Right forelimb (tissue), 1 donor: ENCODE results near the gene CTDNEP1.
A peak's percentile ranks its signal among the peaks of the same experiment; 100 is the strongest.

ENCODE experiments used
- DNase-seq: peaks from one replicate; pipeline ENCODE4 v3.0.0-alpha.2; 2018

CTDNEP1 gene

DNA sequence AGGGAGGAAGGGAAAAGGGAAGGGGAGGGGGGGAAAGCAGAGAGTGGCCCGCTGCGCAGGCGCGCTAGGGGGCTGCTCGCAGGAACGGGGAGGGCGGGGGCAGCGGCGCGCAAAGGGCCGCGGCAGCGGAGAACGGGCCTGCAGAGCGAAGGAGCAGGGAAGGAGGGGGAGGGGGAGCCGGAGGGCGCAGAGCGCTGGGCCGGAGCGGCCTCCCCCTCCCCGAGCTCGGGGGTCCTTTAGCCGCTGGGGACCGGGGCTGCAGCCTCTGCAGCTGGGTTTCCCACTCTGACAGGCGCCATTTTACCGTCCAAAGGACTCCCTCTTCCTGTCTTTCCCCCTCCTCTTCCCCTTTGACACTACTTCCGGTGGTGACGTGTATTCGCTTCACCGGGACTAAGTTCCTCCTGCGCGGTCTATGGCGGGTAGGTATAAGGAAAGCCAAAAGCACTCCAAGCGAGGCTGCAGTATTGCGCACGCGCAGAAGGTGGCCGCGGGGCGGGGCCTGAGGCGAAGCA lies at the start of gene CTDNEP1:
Gene CTDNEP1 (minus strand): TSS at position 74 of the 515 bp plus-strand sequence. CDS start 438 bp downstream, outside the sequence.
- no peak for DNase-seq

DNA sequence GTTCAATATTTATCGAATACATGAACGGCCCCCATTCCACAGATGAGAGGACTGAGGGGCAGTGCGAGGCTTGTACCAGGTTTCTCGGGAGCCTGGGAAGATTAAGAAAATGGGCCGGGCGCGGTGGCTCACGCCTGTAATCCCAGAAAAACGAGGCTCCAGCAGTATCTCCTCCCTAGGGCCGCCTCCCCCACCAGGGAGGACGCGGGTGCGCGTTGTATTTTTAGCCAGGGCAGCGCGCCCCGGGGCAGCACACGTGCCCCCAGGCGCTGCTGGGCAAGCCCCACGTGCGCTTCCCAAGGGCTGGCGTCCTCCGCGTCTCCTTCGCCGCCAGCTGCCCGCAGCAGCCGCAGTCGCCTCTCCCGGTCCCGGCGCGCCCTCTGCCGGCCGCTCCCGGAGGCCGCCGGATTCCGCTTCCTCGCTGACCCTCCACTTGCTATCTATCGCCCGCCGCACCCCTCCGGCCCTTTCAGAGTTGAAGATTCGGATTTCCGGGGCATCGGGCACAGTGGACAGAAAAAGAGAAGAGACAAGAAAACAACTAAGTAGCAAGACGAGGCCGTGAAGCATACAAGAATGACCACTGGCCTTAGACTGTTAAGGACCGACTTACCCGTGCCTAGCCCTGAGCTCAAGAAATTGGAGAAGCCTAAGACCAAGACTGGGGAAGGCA lies 44.8 kb upstream of the CTDNEP1 start:
- DNase-seq, result peak; percentile 89

DNA sequence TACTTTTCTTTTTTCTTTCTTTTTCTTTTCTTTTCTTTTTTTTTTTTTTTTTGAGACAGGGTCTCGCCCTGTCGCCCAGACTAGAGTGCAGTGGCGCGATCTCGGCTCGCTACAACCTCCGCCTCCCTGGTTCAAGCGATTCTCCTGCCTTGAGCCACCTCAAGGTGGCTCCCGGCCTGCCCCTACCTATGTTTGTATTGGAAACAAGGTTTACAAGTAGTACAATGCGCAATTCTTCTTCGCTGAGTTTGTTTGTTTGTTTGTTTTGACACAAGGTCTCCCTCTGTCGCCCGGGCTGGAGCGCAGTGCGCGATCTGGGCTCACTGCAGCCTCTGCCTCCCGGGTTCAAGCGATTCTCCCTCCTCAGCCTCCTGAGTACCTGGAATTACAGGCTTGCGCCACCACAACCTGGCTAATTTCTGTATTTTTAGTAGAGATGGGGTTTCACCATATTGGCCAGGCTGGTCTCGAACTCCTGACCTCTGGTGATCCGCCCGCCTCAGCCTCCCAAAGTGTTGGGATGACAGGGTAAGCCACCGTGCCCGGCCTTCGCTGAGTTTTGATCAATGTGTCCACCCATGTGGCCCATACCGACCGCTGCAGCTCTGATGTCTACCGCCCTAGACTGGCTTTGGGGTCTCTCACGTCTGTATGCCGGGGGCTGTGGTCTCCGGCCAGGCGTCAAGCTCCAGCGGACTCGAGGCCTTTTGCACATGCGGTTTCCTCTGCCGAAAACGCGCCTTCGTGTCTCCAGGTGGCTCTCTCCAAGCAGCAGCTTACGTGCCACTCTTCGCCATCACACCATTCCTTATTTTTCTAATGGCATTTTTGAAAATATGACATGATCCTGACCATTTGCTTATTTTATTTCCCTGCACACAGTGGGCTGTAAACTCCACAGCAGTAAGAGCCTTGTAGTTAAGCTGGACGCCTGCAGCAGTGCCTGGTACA lies 44.0 kb upstream of the CTDNEP1 start:
- no peak for DNase-seq

DNA sequence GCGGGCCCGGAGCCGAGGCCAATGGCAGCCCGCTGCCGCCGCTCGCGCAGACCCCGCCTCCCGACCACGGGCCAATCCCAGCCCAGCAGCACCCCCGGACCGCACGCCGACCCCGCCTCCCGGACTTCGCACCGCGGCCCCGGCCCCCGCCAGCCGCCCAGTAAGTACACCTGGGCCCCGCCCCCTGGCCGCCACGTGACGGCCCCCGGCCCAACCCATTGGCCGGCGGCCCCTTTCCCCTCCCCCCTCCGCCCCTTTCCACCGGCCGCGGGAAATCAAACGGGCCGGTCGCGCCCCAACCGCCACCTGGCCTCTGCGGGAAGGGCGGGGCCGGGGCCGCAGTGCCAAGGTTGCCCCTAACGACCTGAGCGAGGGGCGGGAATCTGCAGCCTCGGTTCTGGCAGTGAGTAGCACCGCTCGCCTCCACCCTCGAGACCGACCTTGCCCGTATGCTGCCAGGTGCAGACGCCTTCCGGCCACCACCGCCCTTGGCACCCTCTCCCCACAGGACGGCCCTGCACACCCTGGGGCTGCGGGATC lies 43.1 kb upstream of the CTDNEP1 start, which contains the start of gene YBX2:
Gene YBX2 (minus strand): TSS at position 26 of the 540 bp plus-strand sequence. CDS start 139 bp downstream, outside the sequence.
- no peak for DNase-seq

DNA sequence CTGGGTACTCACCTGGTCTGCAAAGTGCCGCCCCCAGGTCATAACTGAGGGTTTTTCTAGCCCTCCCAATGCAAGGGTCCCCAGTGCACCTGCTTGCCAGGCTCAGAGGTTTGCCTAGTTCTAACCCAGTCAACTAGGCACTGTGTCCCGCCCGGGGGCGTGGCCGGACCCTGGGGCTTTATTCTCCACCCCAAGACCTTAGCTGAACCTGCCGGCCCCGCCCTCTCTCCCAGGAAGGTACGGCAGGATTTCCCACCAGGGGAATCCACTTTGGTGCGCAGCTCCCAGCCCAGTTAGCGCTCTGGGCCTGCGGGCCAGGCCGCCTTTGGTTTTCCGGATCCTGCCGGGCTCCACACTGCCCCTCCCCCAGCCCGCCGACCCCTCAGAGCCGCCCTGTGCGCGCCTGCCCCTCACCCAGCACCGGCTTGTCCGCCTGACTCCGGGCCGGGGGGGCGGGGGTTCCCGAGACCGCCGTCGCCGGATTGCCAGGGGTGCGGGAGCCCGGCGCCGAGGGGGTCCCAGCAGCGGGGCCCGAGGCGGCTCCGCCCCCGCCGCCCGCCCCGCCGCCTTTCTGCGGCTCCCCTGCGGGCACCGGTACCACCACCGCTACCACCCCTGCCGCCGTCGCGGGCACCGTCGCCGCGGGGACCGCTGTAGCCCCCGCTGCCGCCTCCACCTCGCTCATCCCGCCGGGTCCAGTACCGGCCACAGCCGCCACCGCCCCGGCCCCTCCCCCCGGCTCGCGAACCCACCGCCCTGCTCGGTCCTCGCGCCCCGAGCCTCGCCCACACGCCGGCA lies 42.5 kb upstream of the CTDNEP1 start:
- DNase-seq, result no peak

DNA sequence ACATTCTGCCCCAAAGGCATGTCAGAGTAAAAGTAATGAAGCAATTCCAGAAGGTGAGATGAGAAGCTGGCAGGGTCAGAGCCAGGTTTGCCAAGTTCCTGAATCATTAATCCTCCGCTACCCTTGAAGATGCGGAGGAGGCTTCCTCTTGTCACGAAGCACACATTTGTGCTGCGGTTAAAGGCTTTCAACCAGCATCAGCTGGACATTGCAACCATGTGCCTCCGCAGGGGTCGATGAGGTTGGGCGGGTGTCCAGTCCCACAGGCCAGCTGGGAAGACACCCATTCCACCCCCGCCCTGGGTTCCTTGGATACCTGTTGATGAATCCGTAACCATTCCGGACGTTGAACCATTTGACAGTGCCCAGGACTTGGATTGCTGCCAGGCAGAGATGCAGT lies 41.6 kb upstream of the CTDNEP1 start:
- DNase-seq, result no peak

DNA sequence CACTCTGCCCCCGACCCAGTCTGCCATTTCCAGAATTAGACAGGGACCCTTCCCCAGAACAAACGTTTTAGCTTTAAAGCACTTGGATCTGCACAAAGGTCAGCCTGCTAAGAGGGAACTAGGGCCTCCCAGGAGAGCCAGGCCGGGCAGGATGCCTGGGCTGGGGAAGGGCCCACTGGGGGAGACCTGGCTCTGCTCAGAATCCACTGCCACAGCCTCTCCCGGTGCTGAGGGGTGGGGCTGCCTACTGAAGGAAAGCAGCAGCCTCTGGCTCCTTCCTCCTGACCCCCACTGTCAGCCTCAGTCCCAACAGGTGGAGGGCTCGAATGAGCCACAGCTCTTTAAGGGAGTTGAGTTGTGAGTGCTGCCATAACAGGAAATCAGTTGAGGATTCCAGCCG lies 41.2 kb upstream of the CTDNEP1 start:
- DNase-seq, result no peak

DNA sequence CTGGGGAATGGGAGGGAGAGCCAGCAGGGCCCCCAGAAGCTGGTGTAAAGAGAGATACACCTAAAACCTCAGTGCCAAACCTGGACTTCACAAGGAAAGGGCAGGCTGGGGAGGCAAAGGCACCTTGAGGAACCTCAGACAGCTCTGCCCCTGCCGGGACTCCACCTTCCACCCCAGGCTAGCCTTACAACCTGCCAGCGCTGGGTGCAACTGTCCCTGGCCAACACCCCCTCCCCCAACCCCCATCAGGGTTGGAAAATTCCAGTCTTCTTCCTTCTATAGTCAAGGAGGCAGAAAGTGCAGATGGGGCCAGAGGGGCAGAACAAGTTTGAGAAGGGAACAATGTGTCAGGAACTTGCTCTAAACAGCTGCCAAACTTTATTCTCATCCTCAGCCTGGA lies 40.7 kb upstream of the CTDNEP1 start:
- no peak for DNase-seq

DNA sequence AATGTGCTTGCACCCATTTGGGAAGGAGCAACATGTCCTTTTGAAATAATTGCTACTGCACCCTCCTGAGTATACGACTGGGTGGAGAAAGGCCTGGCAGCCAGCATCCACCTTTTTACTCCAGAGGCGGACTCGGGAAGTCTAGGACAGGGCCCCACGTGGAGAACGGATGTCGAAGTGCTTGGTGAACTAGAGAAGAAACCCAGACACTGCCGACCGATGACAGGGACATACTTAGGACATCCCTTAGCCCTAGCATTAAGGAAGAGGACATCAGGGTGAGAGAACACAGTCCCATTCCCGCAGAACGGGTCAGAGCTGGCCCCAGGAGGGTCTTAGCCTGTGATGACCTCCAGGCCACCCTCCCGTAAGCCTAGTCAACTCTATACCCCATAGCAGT lies 39.2 kb upstream of the CTDNEP1 start:
- no peak for DNase-seq

DNA sequence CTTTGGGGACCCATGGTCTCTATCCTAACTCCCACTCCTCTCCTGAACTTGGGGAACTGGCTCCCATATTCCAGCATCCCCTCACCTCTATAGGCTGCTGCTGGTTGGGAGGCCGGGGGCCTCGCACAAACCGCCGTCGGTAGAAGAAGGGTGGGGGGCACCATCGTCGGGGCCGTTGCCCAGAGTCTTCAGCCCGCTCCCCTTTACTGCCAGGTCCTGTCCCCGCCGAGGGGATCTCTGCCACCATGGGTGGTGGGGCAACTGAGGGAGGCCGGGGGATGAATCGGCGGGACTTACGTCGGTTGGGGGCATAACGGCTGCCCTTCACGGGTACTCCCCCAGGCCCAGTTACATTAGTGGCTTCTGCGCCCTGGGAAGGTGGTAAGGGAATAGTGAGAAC lies 38.6 kb upstream of the CTDNEP1 start:
- no peak for DNase-seq

DNA sequence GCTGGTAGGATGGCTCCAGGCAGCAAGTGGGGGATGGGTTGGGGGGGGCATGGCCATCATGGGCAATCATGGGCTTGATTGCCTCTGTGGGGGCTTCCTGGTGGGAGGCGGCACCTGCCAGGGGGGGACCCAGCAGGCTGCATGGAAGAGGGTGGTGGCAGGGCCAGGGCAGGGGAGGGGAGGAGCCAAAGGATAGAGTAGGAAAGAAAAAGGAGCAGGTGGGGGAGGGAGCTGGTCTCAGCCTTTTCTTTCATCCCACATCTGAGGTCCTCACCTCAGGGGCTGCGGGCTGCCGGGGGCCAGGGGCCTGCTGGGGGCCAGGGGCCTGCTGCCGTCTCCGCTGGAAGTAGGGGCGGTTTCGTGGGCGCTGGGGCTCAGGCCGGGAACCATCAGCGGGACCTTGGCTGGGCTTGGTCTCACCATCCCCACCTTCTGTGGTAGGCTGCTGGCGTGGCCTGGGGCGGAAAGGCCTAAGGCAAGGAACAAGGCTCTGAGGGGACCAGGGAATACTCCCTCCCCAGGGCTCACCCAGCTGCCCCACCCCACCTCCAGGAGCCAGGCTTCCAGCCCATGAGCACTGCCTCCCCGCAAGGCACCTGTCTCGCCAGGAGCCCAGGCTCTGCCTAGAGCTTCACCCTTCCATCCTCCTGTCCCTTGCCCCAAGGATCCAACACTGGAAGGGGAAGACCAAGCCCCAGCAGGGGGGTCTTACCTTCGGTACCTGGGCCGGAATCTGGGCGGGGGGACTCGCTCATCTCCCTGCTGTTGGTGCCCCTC lies 37.9 kb upstream of the CTDNEP1 start:
- no peak for DNase-seq

DNA sequence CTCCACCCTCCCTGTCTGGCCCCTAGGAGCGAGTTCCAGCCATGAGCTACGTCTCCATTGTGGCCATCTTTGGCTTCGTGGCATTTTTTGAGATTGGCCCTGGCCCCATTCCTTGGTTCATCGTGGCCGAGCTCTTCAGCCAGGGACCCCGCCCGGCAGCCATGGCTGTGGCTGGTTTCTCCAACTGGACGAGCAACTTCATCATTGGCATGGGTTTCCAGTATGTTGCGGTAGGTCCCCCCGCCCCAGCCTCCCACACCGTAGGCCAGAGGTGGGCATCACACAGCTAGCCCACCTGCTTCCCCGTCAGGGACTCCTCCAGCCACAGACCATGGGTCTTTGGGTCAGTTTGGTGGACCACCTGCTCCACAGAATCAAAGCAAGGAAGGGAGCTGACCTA lies 34.1 kb upstream of the CTDNEP1 start:
- no peak for DNase-seq

DNA sequence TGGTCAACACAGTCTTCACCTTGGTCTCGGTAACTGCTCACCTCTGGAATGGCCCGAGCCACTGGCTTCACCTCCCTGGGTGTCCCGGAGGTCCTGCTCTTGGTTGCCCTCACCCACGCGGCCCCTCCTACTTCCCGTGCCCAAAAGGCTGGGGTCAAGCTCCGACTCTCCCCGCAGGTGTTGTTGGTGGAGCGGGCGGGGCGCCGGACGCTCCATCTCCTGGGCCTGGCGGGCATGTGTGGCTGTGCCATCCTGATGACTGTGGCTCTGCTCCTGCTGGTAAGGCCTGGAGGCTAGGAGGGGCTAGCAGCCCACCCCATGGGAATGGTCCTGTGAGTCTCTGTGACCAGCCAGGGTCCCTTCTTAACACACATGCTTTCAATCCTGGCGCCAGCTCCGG lies 33.4 kb upstream of the CTDNEP1 start:
- DNase-seq, result no peak

DNA sequence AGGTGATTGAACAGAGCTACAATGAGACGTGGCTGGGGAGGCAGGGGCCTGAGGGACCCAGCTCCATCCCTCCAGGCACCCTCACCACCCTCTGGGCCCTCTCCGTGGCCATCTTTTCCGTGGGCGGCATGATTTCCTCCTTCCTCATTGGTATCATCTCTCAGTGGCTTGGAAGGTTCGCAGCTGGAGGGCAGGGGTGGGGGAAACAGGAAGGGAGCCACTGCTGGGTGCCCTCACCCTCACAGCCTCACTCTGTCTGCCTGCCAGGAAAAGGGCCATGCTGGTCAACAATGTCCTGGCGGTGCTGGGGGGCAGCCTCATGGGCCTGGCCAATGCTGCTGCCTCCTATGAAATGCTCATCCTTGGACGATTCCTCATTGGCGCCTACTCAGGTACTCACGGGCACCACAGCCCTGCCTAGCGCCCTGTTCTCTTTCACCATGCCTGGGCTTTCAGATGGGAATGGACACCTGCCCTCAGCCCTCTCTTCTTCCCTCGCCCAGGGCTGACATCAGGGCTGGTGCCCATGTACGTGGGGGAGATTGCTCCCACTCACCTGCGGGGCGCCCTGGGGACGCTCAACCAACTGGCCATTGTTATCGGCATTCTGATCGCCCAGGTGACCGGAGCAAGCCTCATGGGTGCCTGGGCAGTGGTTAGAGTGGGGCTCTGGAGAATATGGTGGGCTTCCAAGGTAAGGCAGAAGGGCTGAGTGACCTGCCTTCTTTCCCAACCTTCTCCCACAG lies 32.1 kb upstream of the CTDNEP1 start:
- no peak for DNase-seq

DNA sequence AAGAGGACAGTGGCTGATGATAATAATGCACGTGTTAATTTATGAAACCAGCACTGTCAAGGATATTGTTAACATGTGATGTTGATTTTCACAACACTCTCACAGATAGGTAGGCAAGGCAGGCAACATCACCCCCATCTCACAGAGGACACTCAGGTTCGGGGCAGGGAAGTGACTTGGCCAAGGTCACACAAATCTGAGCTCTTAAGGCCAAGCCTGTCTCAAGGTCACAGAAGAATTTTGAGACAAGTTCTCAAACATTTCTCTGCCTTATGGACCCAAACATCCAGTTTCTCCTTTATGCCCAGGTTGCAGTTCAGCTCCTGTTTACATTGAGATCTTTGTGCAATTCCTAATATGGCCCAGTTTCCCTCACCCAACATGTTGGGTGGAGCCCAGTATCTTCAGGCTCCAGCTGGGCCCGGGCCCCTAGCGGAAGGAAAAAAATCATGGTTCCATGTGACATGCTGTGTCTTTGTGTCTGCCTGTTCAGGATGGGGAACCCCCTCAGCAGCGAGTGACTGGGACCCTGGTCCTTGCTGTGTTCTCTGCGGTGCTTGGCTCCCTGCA lies 31.3 kb upstream of the CTDNEP1 start:
- no peak for DNase-seq

DNA sequence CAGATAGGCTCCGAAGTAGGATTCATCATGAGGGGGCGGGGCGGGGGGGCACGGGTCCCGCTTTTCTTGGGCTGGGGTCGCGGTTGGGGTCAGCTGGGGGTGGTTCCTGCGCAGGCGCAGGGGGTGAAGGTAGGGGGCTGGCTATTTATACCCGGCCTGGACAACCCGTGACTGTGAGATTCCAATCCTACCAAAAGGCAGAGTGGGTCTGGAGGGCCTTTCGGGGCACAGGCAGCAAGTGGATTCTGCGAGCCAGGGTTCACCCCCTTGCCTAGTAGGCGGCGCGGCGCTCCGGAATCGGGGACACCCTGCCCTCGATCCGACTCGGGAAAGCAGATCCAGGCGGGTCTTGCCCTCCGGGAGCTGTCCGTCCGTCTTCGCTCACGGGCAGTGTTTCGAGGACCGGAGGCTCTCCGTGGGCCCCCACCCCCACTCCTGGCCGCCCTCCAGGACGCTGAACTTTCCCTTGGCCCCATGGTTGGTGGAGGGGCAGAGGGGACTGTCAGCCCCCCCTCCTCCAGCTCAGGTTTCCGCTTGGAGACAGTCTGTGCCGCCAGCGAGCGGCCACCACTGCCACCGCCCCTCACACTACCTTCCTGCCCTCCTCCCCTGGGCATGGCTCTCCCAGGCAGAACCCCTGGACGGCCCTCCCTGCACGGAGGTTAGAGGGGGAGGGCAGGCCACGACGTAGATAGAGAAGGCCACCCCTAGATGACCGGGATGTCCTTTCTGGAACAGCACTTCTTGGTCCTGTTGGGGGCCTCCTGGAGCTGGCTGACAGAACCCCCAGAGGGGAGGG lies 30.6 kb upstream of the CTDNEP1 start:
- peak; percentile 52 for DNase-seq

DNA sequence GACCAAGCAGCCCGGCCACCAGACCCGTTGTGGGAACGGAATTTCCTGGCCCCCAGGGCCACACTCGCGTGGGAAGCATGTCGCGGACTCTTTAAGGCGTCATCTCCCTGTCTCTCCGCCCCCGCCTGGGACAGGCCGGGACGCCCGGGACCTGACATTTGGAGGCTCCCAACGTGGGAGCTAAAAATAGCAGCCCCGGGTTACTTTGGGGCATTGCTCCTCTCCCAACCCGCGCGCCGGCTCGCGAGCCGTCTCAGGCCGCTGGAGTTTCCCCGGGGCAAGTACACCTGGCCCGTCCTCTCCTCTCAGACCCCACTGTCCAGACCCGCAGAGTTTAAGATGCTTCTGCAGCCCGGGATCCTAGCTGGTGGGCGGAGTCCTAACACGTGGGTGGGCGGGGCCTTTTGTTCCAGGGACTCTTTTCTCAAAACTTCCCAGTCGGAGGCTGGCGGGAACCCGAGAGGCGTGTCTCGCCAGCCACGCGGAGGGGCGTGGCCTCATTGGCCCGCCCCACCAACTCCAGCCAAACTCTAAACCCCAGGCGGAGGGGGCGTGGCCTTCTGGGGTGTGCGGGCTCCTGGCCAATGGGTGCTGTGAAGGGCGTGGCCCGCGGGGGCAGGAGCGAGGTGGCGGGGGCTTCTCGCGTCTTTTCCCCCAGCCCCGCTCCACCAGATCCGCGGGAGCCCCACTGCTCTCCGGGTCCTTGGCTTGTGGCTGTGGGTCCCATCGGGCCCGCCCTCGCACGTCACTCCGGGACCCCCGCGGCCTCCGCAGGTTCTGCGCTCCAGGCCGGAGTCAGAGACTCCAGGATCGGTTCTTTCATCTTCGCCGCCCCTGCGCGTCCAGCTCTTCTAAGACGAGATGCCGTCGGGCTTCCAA lies 29.8 kb upstream of the CTDNEP1 start, which contains the start of gene SLC2A4:
Gene SLC2A4 (plus strand): TSS at position 645 of the 879 bp plus-strand sequence. CDS start 217 bp downstream, at position 862.
- DNase-seq, result peak; percentile 92

DNA sequence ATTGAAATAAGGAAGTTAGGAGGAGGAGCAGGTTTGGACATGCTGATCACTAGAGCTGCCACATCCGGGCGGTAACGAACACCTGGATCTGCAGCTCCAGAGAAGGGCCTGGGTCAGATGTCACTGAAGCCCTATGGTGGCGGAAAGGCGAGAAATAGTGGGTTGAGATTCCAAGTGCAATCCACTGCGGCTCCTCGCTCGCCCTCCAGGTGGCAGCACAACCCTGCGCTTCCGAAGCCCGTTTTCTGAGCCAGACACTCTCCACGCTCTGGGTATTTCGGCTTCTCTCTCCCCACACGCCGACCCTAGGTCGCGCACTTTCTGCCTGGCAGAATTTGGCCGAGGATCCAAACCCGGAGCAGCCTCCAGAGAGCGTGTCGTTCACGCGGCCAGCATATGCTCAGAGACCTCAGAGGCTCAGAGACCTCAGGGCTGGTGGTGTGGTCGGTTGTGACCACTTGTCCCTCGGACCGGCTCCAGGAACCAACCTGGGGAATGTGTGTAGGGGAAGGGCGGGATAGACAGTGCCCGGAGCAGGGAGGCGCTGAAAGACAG lies 29.1 kb upstream of the CTDNEP1 start:
- peak; percentile 87 for DNase-seq
